GM18909 (cell line): ENCODE results near the gene SENP3.

Experiments used
- ATAC-seq: cut with Tn5 transposase; IDR thresholded peaks from one replicate; pipeline ENCODE4 v1.9.1; 2021; ENCODE audit warnings: mild to moderate bottlenecking; ENCODE audit not compliant: unreplicated experiment, poor library complexity

Gene SENP3

GRCh38 chr17:7575481-7575883 lies 13.8 kb downstream of the SENP3 start:
- no peak for ATAC-seq

GRCh38 chr17:7575959-7576358 lies 14.2 kb downstream of the SENP3 start:
- no peak for ATAC-seq

DNA sequence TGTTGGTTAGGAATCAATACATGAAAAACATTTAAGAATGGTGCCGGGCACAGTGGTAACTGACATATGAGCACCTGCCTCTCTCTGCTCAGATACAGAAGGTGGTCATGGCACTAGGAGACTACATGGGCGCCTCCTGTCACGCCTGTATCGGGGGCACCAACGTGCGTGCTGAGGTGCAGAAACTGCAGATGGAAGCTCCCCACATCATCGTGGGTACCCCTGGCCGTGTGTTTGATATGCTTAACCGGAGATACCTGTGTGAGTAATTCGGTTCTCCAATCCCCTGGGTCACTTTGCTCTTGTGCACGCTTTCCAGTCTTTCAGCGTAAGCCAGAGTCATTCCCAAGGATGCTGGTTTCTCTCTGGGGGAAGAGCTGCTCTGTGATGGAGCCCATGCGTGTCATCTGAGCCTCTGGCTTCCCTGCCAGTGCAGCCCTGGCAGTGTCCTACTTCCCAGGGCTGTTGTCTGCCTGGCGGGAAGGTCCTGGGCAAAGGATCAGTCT lies 14.8 kb downstream of the SENP3 start:
- ATAC-seq = no peak

DNA sequence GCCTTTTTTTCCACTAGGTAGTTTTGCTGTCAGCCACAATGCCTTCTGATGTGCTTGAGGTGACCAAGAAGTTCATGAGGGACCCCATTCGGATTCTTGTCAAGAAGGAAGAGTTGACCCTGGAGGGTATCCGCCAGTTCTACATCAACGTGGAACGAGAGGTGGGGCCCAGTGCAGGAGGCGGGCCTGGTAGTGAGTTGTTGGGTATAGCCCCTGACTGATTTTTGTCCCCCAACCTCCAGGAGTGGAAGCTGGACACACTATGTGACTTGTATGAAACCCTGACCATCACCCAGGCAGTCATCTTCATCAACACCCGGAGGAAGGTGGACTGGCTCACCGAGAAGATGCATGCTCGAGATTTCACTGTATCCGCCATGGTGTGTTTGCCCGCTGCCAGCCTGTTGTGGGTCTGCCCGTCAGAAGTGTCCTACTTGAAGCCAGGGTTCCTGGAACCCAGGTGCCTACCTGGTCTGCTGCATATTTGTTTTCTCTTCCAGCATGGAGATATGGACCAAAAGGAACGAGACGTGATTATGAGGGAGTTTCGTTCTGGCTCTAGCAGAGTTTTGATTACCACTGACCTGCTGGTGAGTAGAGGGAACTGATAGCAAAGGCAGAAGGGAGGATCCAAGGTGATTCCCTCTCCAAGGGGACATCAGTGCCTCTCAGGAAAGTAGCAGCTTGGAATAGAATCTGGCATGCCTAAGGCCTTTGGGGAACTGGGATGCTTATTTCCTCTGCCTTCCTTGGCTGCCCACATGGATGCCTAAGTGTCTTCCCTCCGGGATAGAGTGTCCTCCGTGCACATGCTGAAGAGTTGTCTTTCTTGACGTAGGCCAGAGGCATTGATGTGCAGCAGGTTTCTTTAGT lies 15.8 kb downstream of the SENP3 start:
- ATAC-seq = no peak

DNA sequence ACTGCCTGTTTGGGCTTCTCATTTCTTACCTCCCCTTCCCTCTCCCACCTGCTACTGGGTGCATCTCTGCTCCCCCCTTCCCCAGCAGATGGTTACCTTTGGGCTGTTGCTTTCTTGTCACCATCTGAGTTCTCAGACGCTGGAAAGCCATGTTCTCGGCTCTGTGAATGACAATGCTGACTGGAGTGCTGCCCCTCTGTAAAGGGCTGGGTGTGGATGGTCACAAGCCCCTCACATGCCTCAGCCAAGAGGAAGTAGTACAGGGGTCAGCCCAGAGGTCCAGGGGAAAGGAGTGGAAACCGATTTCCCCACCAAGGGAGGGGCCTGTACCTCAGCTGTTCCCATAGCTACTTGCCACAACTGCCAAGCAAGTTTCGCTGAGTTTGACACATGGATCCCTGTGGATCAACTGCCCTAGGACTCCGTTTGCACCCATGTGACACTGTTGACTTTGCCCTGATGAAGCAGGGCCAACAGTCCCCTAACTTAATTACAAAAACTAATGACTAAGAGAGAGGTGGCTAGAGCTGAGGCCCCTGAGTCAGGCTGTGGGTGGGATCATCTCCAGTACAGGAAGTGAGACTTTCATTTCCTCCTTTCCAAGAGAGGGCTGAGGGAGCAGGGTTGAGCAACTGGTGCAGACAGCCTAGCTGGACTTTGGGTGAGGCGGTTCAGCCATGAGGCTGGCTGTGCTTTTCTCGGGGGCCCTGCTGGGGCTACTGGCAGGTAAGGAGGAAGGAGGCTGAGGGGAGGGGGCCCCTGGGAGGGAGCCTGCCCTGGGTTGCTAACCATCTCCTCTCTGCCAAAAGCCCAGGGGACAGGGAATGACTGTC lies 17.5 kb downstream of the SENP3 start, which contains the start of gene CD68:
CD68 (plus strand) TSS at position 638 of the 833 bp plus-strand sequence; CDS start at position 678, 40 bp downstream.
- peak; percentile 53 for ATAC-seq

DNA sequence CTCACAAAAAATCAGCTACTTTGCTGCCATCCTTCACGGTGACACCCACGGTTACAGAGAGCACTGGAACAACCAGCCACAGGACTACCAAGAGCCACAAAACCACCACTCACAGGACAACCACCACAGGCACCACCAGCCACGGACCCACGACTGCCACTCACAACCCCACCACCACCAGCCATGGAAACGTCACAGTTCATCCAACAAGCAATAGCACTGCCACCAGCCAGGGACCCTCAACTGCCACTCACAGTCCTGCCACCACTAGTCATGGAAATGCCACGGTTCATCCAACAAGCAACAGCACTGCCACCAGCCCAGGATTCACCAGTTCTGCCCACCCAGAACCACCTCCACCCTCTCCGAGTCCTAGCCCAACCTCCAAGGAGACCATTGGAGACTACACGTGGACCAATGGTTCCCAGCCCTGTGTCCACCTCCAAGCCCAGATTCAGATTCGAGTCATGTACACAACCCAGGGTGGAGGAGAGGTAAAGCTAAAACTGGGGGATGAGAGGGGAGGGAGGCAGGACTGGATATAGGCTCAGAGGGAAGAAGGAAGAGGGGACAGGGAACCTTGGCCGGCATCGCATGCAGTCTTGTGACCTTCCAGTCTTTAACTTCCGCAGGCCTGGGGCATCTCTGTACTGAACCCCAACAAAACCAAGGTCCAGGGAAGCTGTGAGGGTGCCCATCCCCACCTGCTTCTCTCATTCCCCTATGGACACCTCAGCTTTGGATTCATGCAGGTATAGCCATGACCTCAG lies 18.3 kb downstream of the SENP3 start:
- no peak for ATAC-seq

- no peak for ATAC-seq
These were observed 19.2 kb downstream of the SENP3 start for GRCh38 chr17:7580604-7581575.

GRCh38 chr17:7582396-7583252 lies 20.9 kb downstream of the SENP3 start:
- ATAC-seq = no peak

DNA sequence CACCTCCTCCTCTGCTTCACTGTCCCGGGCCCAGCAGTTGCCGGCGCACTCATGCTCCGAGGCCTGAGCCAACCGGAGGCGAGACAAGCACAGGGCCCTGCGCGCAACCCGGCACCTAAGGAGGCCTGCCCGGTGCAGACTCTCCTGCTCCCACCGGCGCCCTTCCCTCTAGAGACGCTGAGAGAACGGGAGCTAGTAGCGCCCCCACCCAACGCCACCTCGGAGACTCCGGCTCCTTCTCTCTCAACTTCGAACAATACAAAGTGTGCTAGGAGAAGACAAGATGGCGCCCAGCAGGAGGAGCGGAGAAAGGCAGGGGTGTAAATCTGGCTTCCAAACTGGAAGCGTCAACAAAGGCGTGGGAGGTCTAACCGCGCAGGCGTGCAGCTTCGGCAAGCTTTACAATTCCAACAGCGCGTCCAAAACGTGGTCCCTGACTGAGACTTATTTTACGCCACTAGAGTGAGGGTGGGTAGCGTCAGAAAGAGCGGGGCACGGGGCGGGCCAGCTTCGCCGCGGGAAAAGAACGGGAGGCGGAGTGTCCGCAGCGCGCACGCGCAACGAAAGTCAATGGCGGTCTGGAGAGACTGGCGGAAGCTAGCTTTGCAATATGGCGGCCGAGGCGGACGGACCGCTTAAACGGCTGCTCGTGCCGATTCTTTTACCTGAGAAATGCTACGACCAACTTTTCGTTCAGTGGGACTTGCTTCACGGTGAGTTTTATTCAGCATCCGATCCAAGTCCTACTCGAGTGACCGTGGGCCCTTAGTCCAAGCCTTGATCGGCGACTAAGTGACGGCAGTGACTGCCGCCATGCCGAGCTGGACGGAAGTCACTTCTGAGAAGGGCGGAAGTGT lies 21.8 kb downstream of the SENP3 start, which contains the start of gene MPDU1:
MPDU1 (plus strand) TSS at position 600 of the 857 bp plus-strand sequence; CDS start at position 611, 11 bp downstream.
- ATAC-seq = peak; percentile 64

- ATAC-seq = no peak
These were observed 25.1 kb downstream of the SENP3 start for GRCh38 chr17:7586673-7587419.

DNA sequence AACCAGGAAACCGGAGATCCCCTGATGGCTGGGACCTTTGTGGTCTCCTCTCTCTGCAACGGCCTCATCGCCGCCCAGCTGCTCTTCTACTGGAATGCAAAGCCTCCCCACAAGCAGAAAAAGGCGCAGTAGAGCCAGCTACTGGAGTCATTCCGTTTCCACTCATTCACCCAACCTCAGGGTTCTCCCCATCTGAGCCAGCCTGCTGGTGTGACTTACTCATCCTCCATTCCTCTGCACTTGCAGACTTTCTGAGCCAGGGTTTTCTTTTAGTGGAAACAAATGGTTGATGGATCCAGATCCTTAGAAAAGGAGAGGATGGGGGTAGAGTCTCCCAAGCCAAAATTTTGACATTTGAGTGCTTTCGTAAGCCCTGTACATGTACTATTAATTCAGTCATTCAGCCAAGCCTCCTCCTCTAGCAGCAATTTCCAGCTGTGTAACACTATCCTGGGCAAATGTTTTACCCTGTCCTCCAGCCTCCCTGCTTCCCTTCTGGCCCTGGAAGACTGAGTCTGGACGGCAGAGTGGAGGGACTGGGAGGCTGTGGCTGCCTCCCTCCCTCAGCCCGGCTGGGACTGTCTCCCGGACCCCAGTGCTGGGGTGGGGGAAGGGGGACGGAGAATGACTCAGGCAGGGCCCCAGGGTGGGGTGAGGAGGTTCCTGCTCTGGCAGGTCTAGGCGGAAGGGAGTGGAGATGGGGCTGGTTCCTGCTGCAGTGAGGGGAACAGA lies 25.9 kb downstream of the SENP3 start:
- no peak for ATAC-seq

DNA sequence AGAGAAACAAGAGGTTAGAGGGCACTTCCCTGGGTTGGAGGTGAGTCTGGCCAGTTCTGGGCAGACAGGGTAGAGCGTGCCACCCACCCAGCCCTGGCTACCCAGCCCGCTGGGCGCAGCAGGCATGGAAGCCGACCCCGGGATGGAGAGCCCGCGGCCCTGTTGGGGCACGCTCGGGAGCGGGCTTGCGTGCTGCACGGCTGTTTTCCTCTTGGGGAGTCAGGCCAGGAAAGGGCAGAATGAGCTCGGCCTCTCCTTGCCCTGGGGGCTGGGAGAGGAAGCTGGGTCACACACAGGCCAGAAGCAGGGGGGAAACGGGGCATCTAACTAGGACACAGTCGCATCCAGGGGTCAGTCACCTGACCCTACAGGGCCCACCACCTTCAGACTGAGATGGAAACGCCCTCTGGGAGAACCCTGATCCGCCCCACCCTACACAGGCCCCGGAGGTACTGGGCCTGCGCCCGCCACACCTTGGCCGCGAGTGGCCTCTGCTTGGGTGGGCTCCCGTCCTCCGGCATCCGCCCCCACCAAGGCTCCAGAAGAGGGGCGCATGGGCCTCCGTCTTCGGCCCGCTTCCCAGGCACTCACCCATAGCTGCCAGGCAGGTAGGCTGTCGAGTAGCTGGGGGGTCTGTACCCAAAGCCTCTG lies 27.0 kb downstream of the SENP3 start:
- ATAC-seq = no peak

GRCh38 chr17:7589204-7589868 lies 27.6 kb downstream of the SENP3 start:
- no peak for ATAC-seq

GRCh38 chr17:7589891-7590691 lies 28.4 kb downstream of the SENP3 start, which contains the start of gene SOX15:
TSS of gene SOX15 (minus strand) at chr17:7590094. CDS start at chr17:7589676, 418 bp downstream.
- ATAC-seq = no peak
